ENCODE measurements around the gene ZNF141. TPM values are rescaled to one million over a fixed set of nuclear protein-coding genes. Genes with fewer than 3 reads are reported as not detected.

Gene ZNF141
- total and polyA plus RNA-seq, 2 experiments from 2014 or later, result 7.4 to 20.3 TPM

DNA sequence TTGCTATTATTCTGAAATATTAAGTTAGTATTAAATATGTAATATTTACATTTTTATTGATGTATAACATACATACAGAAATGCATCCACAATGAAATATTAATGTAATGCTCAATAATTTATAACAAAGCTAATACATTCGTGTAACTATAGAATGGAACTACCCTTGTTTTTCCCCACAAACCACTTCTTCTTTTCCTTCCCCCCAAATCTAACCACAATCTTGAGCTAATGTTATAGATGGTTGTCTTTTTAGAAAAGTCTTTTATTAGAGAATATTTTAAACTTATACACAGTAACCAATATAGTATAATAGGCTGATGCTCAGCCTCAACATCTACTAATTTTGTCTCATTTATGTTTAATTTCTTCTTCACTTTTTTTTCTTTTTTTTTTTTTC is 27.8 kb upstream of the ZNF141 start:
- TF ChIP-seq EZH2 (IDR thresholded peaks at IDR 0.05; ENCODE audit: borderline replicate concordance), result no peak
- TF ChIP-seq, protein P1, sequence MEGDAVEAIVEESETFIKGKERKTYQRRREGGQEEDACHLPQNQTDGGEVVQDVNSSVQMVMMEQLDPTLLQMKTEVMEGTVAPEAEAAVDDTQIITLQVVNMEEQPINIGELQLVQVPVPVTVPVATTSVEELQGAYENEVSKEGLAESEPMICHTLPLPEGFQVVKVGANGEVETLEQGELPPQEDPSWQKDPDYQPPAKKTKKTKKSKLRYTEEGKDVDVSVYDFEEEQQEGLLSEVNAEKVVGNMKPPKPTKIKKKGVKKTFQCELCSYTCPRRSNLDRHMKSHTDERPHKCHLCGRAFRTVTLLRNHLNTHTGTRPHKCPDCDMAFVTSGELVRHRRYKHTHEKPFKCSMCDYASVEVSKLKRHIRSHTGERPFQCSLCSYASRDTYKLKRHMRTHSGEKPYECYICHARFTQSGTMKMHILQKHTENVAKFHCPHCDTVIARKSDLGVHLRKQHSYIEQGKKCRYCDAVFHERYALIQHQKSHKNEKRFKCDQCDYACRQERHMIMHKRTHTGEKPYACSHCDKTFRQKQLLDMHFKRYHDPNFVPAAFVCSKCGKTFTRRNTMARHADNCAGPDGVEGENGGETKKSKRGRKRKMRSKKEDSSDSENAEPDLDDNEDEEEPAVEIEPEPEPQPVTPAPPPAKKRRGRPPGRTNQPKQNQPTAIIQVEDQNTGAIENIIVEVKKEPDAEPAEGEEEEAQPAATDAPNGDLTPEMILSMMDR (IDR thresholded peaks at IDR 0.05; ENCODE audit: poor library complexity), result no peak
- no peak for TF ChIP-seq EZH2phosphoT487 (IDR thresholded peaks at IDR 0.05; ENCODE audit: low read depth, severe bottlenecking, unreplicated experiment)
- Histone ChIP-seq H3K9me3 (ENCODE audit: low read depth) (no peaks in the 10 kb centered on the region), H3K4me3 (no peak overlapping the region), H2AFZ (no peak overlapping the region), H3K79me2 (no peaks in the 10 kb centered on the region), H3K4me1 (ENCODE audit: insufficient read depth) (no peaks in the 10 kb centered on the region), H3K36me3 (replicated peaks; ENCODE audit: insufficient read depth, low read depth) (no peaks in the 10 kb centered on the region), H3K27ac (no peak overlapping the region), H3K4me2 (no peak overlapping the region), H3K27me3 (no peaks in the 10 kb centered on the region), H4K20me1 (ENCODE audit: insufficient read depth, poor library complexity, severe bottlenecking) (no peaks in the 10 kb centered on the region), H3K9me2 (replicated peaks; ENCODE audit: insufficient read depth) (no peaks in the 10 kb centered on the region)
- DNase-seq (ENCODE audit: low spot score), result no peak
- 69% methylated on average over 1 of the region's 1 CpG for whole genome bisulfite sequencing (ENCODE audit: low lambda C conversion rate, missing lambda C conversion rate)

DNA sequence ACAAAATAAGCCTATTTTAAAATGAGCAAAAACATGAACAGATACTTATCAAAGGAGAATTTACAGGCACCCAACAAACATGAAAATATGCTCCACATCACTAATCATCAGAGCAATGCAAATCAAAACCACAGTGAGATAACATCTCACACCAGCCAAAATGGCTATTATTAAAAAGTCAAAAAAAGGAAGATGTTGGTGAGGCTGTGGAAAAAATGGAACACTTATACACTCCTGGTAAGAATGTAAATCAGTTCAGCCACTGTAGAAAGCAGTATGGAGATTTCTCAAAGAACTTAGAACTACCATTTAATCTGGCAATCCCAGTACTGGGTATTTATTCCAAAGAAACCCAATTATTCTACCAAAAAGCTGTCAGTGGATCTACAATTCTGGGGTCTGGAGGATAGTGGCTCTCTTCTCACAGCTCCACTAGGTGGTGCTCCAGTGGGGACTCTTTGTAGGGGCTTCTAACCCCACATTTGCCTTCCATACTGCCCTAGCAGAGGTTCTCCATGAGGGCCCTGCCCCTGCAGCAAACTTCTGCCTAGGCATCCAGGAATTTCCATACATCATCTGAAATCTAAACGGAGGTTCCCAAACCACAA is 23.2 kb upstream of the ZNF141 start:
- Histone ChIP-seq H2AFZ (no peak overlapping the region), H3K36me3 (replicated peaks; ENCODE audit: insufficient read depth, low read depth) (no peaks in the 10 kb centered on the region), H3K27ac (no peak overlapping the region), H3K4me3 (no peak overlapping the region), H3K4me1 (ENCODE audit: insufficient read depth) (no peaks in the 10 kb centered on the region), H4K20me1 (ENCODE audit: insufficient read depth, poor library complexity, severe bottlenecking) (no peaks in the 10 kb centered on the region), H3K27me3 (no peaks in the 10 kb centered on the region), H3K4me2 (no peak overlapping the region), H3K9me3 (ENCODE audit: low read depth) (no peaks in the 10 kb centered on the region), H3K9me2 (replicated peaks; ENCODE audit: insufficient read depth) (no peaks in the 10 kb centered on the region), H3K79me2 (no peaks in the 10 kb centered on the region)
- TF ChIP-seq, protein P1 (IDR thresholded peaks at IDR 0.05; ENCODE audit: poor library complexity), result no peak
- TF ChIP-seq EZH2 (IDR thresholded peaks at IDR 0.05; ENCODE audit: borderline replicate concordance) (no peak), EZH2phosphoT487 (IDR thresholded peaks at IDR 0.05; ENCODE audit: low read depth, severe bottlenecking, unreplicated experiment) (no peak)
- DNase-seq (ENCODE audit: low spot score), result no peak
- 70% methylated on average over 1 of the region's 1 CpG for WGBS (ENCODE audit: low lambda C conversion rate, missing lambda C conversion rate)

DNA sequence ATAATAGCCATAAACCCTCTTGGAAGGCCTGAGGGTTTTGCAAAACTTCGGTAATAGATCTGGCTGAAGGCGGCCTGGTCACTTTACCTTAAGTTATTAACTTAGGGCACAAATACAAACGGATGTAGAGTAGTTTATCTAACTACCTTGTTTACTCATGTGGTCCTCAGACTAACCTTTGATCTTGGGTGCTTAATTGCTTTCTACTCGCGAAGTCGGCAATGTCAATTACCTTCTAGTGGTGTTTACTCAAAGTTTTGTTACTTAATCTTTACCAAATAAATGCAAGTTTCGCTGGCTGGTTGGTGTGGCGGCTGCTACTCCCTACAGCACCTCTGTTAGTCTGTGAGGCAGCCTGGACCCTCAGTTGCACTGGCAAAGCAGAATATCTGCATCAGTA is 8.9 kb upstream of the ZNF141 start:
- H3K9me2 ChIP-seq (replicated peaks; ENCODE audit: insufficient read depth), result no peaks in the 10 kb centered on the region
- no peak for DNase-seq (ENCODE audit: low spot score)
- H3K27ac ChIP-seq, result no peak overlapping the region
- peaks cover 8% of the 10 kb centered on the region for H3K9me3 ChIP-seq (ENCODE audit: low read depth)
- H3K4me3 ChIP-seq, result no peak overlapping the region
- no peaks in the 10 kb centered on the region for H3K4me1 ChIP-seq (ENCODE audit: insufficient read depth)
- WGBS (ENCODE audit: low lambda C conversion rate, missing lambda C conversion rate), result 66% methylated on average over 8 of the region's 8 CpGs
- H4K20me1 ChIP-seq (ENCODE audit: insufficient read depth, poor library complexity, severe bottlenecking), result no peaks in the 10 kb centered on the region
- H3K79me2 ChIP-seq, result no peaks in the 10 kb centered on the region
- no peak overlapping the region for H2AFZ ChIP-seq
- H3K4me2 ChIP-seq, result no peak overlapping the region
- no peaks in the 10 kb centered on the region for H3K27me3 ChIP-seq
- no peaks in the 10 kb centered on the region for H3K36me3 ChIP-seq (replicated peaks; ENCODE audit: insufficient read depth, low read depth)
- TF ChIP-seq EZH2 (IDR thresholded peaks at IDR 0.05; ENCODE audit: borderline replicate concordance), result no peak
- TF ChIP-seq EZH2phosphoT487 (IDR thresholded peaks at IDR 0.05; ENCODE audit: low read depth, severe bottlenecking, unreplicated experiment), result no peak
- TF ChIP-seq, protein P1 (IDR thresholded peaks at IDR 0.05; ENCODE audit: poor library complexity), result no peak

All from hepatocyte (in vitro differentiated cells).